ENCODE results near the gene DAO.

The DAO gene

GRCh38 chr12:108875682-108876361 lies 4.1 kb upstream of the DAO start:
- DNase-seq (ENCODE audit: low read depth): no peak

GRCh38 chr12:108876550-108876949 lies 3.3 kb upstream of the DAO start:
- no peak for DNase-seq (ENCODE audit: low read depth)

- no peak for DNase-seq (ENCODE audit: low read depth)
Measured at GRCh38 chr12:108881953-108882352, 2.1 kb downstream of the DAO start.

GRCh38 chr12:108884116-108885012 lies 4.5 kb downstream of the DAO start:
- DNase-seq (ENCODE audit: low read depth): peak; percentile 57

- no peak for DNase-seq (ENCODE audit: low read depth)
Measured at GRCh38 chr12:108886873-108887629, 7.2 kb downstream of the DAO start.

GRCh38 chr12:108888031-108888430 lies 8.1 kb downstream of the DAO start:
- no peak for DNase-seq (ENCODE audit: low read depth)

GRCh38 chr12:108890208-108890607 lies 10.3 kb downstream of the DAO start:
- no peak for DNase-seq (ENCODE audit: low read depth)

- no peak for DNase-seq (ENCODE audit: low read depth)
Measured at GRCh38 chr12:108895220-108895802, 15.4 kb downstream of the DAO start.

- DNase-seq (ENCODE audit: low read depth): no peak
Measured at GRCh38 chr12:108896336-108896735, 16.4 kb downstream of the DAO start.

GRCh38 chr12:108896817-108897216 lies 16.9 kb downstream of the DAO start:
- DNase-seq (ENCODE audit: low read depth): no peak

- DNase-seq (ENCODE audit: low read depth): no peak
Measured at GRCh38 chr12:108899145-108899544, 19.3 kb downstream of the DAO start.

GRCh38 chr12:108905725-108906124 lies 25.8 kb downstream of the DAO start:
- DNase-seq (ENCODE audit: low read depth): no peak

GRCh38 chr12:108906971-108907370 lies 27.1 kb downstream of the DAO start:
- no peak for DNase-seq (ENCODE audit: low read depth)

GRCh38 chr12:108907839-108908351 lies 28.0 kb downstream of the DAO start:
- no peak for DNase-seq (ENCODE audit: low read depth)

- no peak for DNase-seq (ENCODE audit: low read depth)
Measured at GRCh38 chr12:108910336-108910735, 30.4 kb downstream of the DAO start.

GRCh38 chr12:108911915-108912314 lies 32.0 kb downstream of the DAO start:
- no peak for DNase-seq (ENCODE audit: low read depth)

- no peak for DNase-seq (ENCODE audit: low read depth)
Measured at GRCh38 chr12:108912361-108912760, 32.5 kb downstream of the DAO start.

GRCh38 chr12:108914121-108914531 lies 34.2 kb downstream of the DAO start:
- DNase-seq (ENCODE audit: low read depth): no peak

- DNase-seq (ENCODE audit: low read depth): no peak
Measured at GRCh38 chr12:108915632-108916133, 35.8 kb downstream of the DAO start.

GRCh38 chr12:108916336-108916735 lies 36.4 kb downstream of the DAO start:
- no peak for DNase-seq (ENCODE audit: low read depth)

GRCh38 chr12:108918206-108918605 lies 38.3 kb downstream of the DAO start:
- DNase-seq (ENCODE audit: low read depth): no peak
